GM12874 (cell line): ENCODE data around the gene MRPL17.

ENCODE experiments used
- CTCF ChIP-seq: IDR thresholded peaks from 2 replicates; pipeline ENCODE4 v1.5.1; 2011; ENCODE audit warnings: low read depth, mild to moderate bottlenecking, control low read depth, low read length, moderate library complexity; ENCODE audit not compliant: insufficient read depth

The MRPL17 gene

GRCh38 chr11:6663794-6664469 is 19.2 kb downstream of the MRPL17 start:
- no peak for TF ChIP-seq CTCF

- TF ChIP-seq CTCF = no peak
These were observed 22.4 kb downstream of the MRPL17 start for GRCh38 chr11:6660712-6661111.

- no peak for TF ChIP-seq CTCF
These were observed 24.5 kb downstream of the MRPL17 start for GRCh38 chr11:6658647-6659046.

- no peak for TF ChIP-seq CTCF
These were observed 25.8 kb downstream of the MRPL17 start for GRCh38 chr11:6657346-6657745.

GRCh38 chr11:6656936-6657335 is 26.2 kb downstream of the MRPL17 start:
- no peak for TF ChIP-seq CTCF

- TF ChIP-seq CTCF = no peak
These were observed 26.6 kb downstream of the MRPL17 start for GRCh38 chr11:6656584-6656915.

GRCh38 chr11:6655790-6656583 is 27.2 kb downstream of the MRPL17 start, which contains the start of gene DCHS1:
TSS of gene DCHS1 (minus strand) at chr11:6655809. CDS start at chr11:6641613, 14,196 bp downstream.
- no peak for TF ChIP-seq CTCF
